CD4-positive, alpha-beta T cell treated with Interleukin-15 for 1 hour (primary cell): ENCODE results near the gene UMAD1.

Source experiments
- DNase-seq: peaks from one replicate; pipeline ENCODE4 v3.0.0-alpha.2; 2020

The UMAD1 gene

GRCh38 chr7:7897949-7898515 is 257.5 kb downstream of the UMAD1 start:
- DNase-seq: no peak

GRCh38 chr7:7902845-7903244 is 262.3 kb downstream of the UMAD1 start:
- no peak for DNase-seq

- no peak for DNase-seq
Observed at GRCh38 chr7:7907306-7907705, 266.8 kb downstream of the UMAD1 start.

- DNase-seq: no peak
Observed at GRCh38 chr7:7908622-7909145, 268.1 kb downstream of the UMAD1 start.

- DNase-seq: no peak
Observed at GRCh38 chr7:7909376-7909775, 268.8 kb downstream of the UMAD1 start.

- no peak for DNase-seq
Observed at GRCh38 chr7:7911369-7912123, 271.0 kb downstream of the UMAD1 start.

- DNase-seq: no peak
Observed at GRCh38 chr7:7912937-7913336, 272.4 kb downstream of the UMAD1 start.

GRCh38 chr7:7913504-7913903 is 273.0 kb downstream of the UMAD1 start:
- DNase-seq: no peak

GRCh38 chr7:7914547-7914946 is 274.0 kb downstream of the UMAD1 start:
- DNase-seq: no peak

GRCh38 chr7:7916064-7916463 is 275.5 kb downstream of the UMAD1 start:
- no peak for DNase-seq

- no peak for DNase-seq
Observed at GRCh38 chr7:7917593-7917992, 277.0 kb downstream of the UMAD1 start.

- no peak for DNase-seq
Observed at GRCh38 chr7:7918736-7919448, 278.3 kb downstream of the UMAD1 start.

- no peak for DNase-seq
Observed at GRCh38 chr7:7919449-7919945, 278.9 kb downstream of the UMAD1 start.

GRCh38 chr7:7920056-7920455 is 279.5 kb downstream of the UMAD1 start:
- no peak for DNase-seq

GRCh38 chr7:7920481-7920880 is 279.9 kb downstream of the UMAD1 start:
- peak; percentile 18 for DNase-seq

GRCh38 chr7:7921830-7922229 is 281.3 kb downstream of the UMAD1 start:
- no peak for DNase-seq

GRCh38 chr7:7922684-7923385 is 282.3 kb downstream of the UMAD1 start:
- no peak for DNase-seq

GRCh38 chr7:7923818-7924217 is 283.3 kb downstream of the UMAD1 start:
- no peak for DNase-seq

GRCh38 chr7:7924303-7924702 is 283.8 kb downstream of the UMAD1 start:
- no peak for DNase-seq
